Measurements from ENCODE around the gene ALG5.

DNA sequence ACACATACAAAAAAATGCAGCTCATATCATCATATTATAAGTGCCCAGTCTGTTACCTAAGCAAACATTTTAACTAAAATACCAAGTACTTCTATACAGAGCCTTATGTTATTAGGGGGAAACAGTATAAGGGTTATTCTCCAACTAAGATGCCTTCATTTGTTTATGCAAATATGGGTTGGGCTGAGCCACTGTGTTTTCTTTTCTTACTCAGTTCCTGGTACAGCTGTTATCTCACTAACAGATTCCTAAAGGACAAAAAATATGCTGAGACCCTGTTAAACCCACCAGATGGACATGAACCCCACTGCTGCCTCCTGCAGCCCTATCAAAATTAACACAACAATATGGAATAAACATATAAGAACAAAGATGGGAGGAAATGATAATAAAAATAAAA is 44.6 kb downstream of the ALG5 start:
- TF ChIP-seq, protein P1, sequence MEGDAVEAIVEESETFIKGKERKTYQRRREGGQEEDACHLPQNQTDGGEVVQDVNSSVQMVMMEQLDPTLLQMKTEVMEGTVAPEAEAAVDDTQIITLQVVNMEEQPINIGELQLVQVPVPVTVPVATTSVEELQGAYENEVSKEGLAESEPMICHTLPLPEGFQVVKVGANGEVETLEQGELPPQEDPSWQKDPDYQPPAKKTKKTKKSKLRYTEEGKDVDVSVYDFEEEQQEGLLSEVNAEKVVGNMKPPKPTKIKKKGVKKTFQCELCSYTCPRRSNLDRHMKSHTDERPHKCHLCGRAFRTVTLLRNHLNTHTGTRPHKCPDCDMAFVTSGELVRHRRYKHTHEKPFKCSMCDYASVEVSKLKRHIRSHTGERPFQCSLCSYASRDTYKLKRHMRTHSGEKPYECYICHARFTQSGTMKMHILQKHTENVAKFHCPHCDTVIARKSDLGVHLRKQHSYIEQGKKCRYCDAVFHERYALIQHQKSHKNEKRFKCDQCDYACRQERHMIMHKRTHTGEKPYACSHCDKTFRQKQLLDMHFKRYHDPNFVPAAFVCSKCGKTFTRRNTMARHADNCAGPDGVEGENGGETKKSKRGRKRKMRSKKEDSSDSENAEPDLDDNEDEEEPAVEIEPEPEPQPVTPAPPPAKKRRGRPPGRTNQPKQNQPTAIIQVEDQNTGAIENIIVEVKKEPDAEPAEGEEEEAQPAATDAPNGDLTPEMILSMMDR (IDR thresholded peaks at IDR 0.05) = no peak
- no peak for TF ChIP-seq POLR2A (IDR thresholded peaks at IDR 0.05)
- TF ChIP-seq POLR2AphosphoS5 (IDR thresholded peaks at IDR 0.05) = no peak
- no peak for TF ChIP-seq EP300 (IDR thresholded peaks at IDR 0.05; ENCODE audit: low read depth)

Data from transverse colon (tissue), 4 donors.